IMR-90 (cell line): ENCODE measurements around the gene SNX32. TPM values are rescaled to one million over a fixed set of nuclear protein-coding genes. Genes with fewer than 3 reads are reported as not detected.

Experiments
- ATAC-seq: fragments of 200-7000 bp; cut with Tn5 transposase; 2 replicates; pipeline ENCODE4 v1.9.1; 2020; ENCODE audit warnings: low read depth, mild to moderate bottlenecking, moderate library complexity
- BruUV-seq: library from RNA; stranded (reverse); fragments of 400-500 nt; replicated peaks from 2 replicates; lab custom pipeline; 2021; lab: Mats Ljungman, UMichigan
- CTCF ChIA-PET: fragments of 300-600 bp; formaldehyde crosslinking; extraction: SDS; loops from one replicate; lab custom pipeline; 2021; ENCODE audit warnings: antibody characterized with exemption; lab: Yijun Ruan, JAX
- POLR2A ChIA-PET: fragments of 300-600 bp; sonication (Branson Sonifier 250); formaldehyde crosslinking; loops from one replicate; lab custom pipeline; 2022; ENCODE audit warnings: antibody characterized with exemption; ENCODE audit not compliant: unreplicated experiment; lab: Charles Lee
- DNase-seq: peaks from one replicate; pipeline ENCODE4 v3.0.0; 2013
- H2AFZ ChIP-seq: replicated peaks from 2 replicates; pipeline ENCODE3; 2013; ENCODE audit warnings: low read length, mild to moderate bottlenecking; ENCODE audit not compliant: poor library complexity
- H2AK5ac ChIP-seq: 2 replicates; pipeline ENCODE4 v1.6.1; 2013; ENCODE audit warnings: low read depth, low read length, inconsistent platforms
- H2AK9ac ChIP-seq: replicated peaks from 2 replicates; pipeline ENCODE3; 2013; ENCODE audit warnings: mild to moderate bottlenecking, low read depth, low read length, moderate library complexity; ENCODE audit not compliant: poor library complexity
- H2BK120ac ChIP-seq: 2 replicates; pipeline ENCODE4 v1.6.1; 2013; ENCODE audit warnings: low read depth, low read length, inconsistent platforms
- H2BK15ac ChIP-seq: 3 replicates; pipeline ENCODE4 v1.6.1; 2013; ENCODE audit warnings: low read depth, low read length, inconsistent platforms
- H2BK20ac ChIP-seq: 2 replicates; pipeline ENCODE4 v1.6.1; 2013; ENCODE audit warnings: low read depth, mild to moderate bottlenecking, inconsistent platforms, low read length, moderate library complexity
- H2BK5ac ChIP-seq: 2 replicates; pipeline ENCODE4 v1.6.1; 2013; ENCODE audit warnings: mild to moderate bottlenecking, low read depth, low read length, inconsistent platforms; ENCODE audit not compliant: poor library complexity, severe bottlenecking
- H3K14ac ChIP-seq: replicated peaks from 2 replicates; pipeline ENCODE4 v1.6.1; 2013; ENCODE audit warnings: low read depth, low read length, inconsistent platforms
- H3K18ac ChIP-seq: 2 replicates; pipeline ENCODE4 v1.6.1; 2013; ENCODE audit warnings: low read depth, low read length, control low read depth
- H3K23ac ChIP-seq: 2 replicates; pipeline ENCODE4 v1.6.1; 2013; ENCODE audit warnings: low read depth, low read length, inconsistent platforms
- H3K27ac ChIP-seq: 2 replicates; pipeline ENCODE4 v1.5.1; 2013; ENCODE audit warnings: mild to moderate bottlenecking, control low read depth, low read length; ENCODE audit not compliant: insufficient read depth
- H3K27me3 ChIP-seq: 2 replicates; pipeline ENCODE4 v1.6.1; 2013; ENCODE audit warnings: low read length; ENCODE audit not compliant: control insufficient read depth, insufficient read depth
- H3K36me3 ChIP-seq: 2 replicates; pipeline ENCODE4 v1.6.1; 2013; ENCODE audit warnings: low read length, mixed read lengths; ENCODE audit not compliant: control insufficient read depth, insufficient read depth
- H3K4ac ChIP-seq: 2 replicates; pipeline ENCODE4 v1.6.1; 2013; ENCODE audit warnings: low read depth, low read length, inconsistent platforms
- H3K4me1 ChIP-seq: 2 replicates; pipeline ENCODE4 v1.6.1; 2013; ENCODE audit warnings: low read length, mixed read lengths; ENCODE audit not compliant: control insufficient read depth, insufficient read depth
- H3K4me2 ChIP-seq: 2 replicates; pipeline ENCODE4 v1.6.1; 2013; ENCODE audit warnings: low read depth, mild to moderate bottlenecking, control low read depth, low read length, moderate library complexity
- H3K4me3 ChIP-seq: 2 replicates; pipeline ENCODE4 v1.5.1; 2013; ENCODE audit warnings: low read depth, mild to moderate bottlenecking, control low read depth, low read length, moderate library complexity; ENCODE audit not compliant: insufficient read depth
- H3K56ac ChIP-seq: 2 replicates; pipeline ENCODE4 v1.6.1; 2013; ENCODE audit warnings: low read length, inconsistent platforms; ENCODE audit not compliant: insufficient read depth; ENCODE audit errors: extremely low read depth
- H3K79me1 ChIP-seq, 2 experiments: 2 replicates each; pipeline ENCODE4 v1.6.1; 2013; ENCODE audit warnings: low read length in 2 of 2, inconsistent platforms in 1 of 2, low read depth in 1 of 2
- H3K9ac ChIP-seq: 2 replicates; pipeline ENCODE4 v1.6.1; 2013; ENCODE audit warnings: low read depth, low read length, control low read depth
- H3K9me1 ChIP-seq: 2 replicates; pipeline ENCODE4 v1.6.1; 2013; ENCODE audit warnings: low read length, inconsistent platforms; ENCODE audit not compliant: insufficient read depth
- H3K9me3 ChIP-seq: 2 replicates; pipeline ENCODE4 v1.6.1; 2013; ENCODE audit warnings: low read length; ENCODE audit not compliant: control insufficient read depth, insufficient read depth
- H4K20me1 ChIP-seq: 2 replicates; pipeline ENCODE4 v1.6.1; 2013; ENCODE audit warnings: low read length, inconsistent platforms; ENCODE audit not compliant: insufficient read depth
- H4K5ac ChIP-seq: 2 replicates; pipeline ENCODE4 v1.6.1; 2013; ENCODE audit warnings: mild to moderate bottlenecking, low read depth, low read length, control low read depth
- H4K8ac ChIP-seq, 2 experiments: 2 replicates each; pipeline ENCODE4 v1.6.1; 2013; ENCODE audit warnings: low read depth in 2 of 2, low read length in 2 of 2, control low read depth in 1 of 2, inconsistent platforms in 1 of 2
- H4K91ac ChIP-seq: 2 replicates; pipeline ENCODE4 v1.6.1; 2013; ENCODE audit warnings: low read depth, low read length, inconsistent platforms; ENCODE audit not compliant: insufficient read depth
- BHLHE40 ChIP-seq: fragments of 150-350 bp; IDR thresholded peaks from 2 replicates; pipeline ENCODE4 v1.6.1; 2016; ENCODE audit warnings: mild to moderate bottlenecking, low read depth, low read length
- CEBPB ChIP-seq: IDR thresholded peaks from 2 replicates; pipeline ENCODE4 v1.6.1; 2012; ENCODE audit warnings: low read depth, low read length, improper control_type of control experiment
- CHD1 ChIP-seq: IDR thresholded peaks from 2 replicates; pipeline ENCODE4 v1.6.1; 2012; ENCODE audit warnings: low read depth, low read length, improper control_type of control experiment
- MAFK ChIP-seq: IDR thresholded peaks from 2 replicates; pipeline ENCODE4 v1.6.1; 2012; ENCODE audit warnings: low read depth, low read length, improper control_type of control experiment
- MAZ ChIP-seq: IDR thresholded peaks from 2 replicates; pipeline ENCODE4 v1.6.1; 2012; ENCODE audit warnings: low read depth, mild to moderate bottlenecking, low read length, improper control_type of control experiment, moderate library complexity, borderline replicate concordance
- MXI1 ChIP-seq: IDR thresholded peaks from 2 replicates; pipeline ENCODE4 v1.6.1; 2012; ENCODE audit warnings: low read depth, mild to moderate bottlenecking, low read length, moderate library complexity, borderline replicate concordance
- NFE2L2 ChIP-seq: fragments of 150-350 bp; IDR thresholded peaks from 2 replicates; pipeline ENCODE4 v1.6.1; 2016; ENCODE audit warnings: low read depth, mild to moderate bottlenecking, low read length
- POLR2A ChIP-seq: IDR thresholded peaks from 2 replicates; pipeline ENCODE4 v1.6.1; 2012; ENCODE audit warnings: mild to moderate bottlenecking, low read depth, low read length
- RAD21 ChIP-seq: IDR thresholded peaks from 2 replicates; pipeline ENCODE4 v1.6.1; 2012; ENCODE audit warnings: low read length, improper control_type of control experiment
- RCOR1 ChIP-seq: IDR thresholded peaks from 2 replicates; pipeline ENCODE4 v1.6.1; 2012; ENCODE audit warnings: mild to moderate bottlenecking, low read length, improper control_type of control experiment; ENCODE audit not compliant: insufficient replicate concordance
- RFX5 ChIP-seq: IDR thresholded peaks from 2 replicates; pipeline ENCODE4 v1.8.0; 2012; ENCODE audit warnings: low read depth, mild to moderate bottlenecking, low read length, moderate library complexity
- WGBS, 2 experiments: methylation state at CpG; one replicate each; pipeline versions ENCODE4 v1.1.5 to v1.1.7; 2013; ENCODE audit warnings: missing lambda C conversion rate in 2 of 2; ENCODE audit not compliant: insufficient read length in 1 of 2; ENCODE audit errors: extremely low coverage in 2 of 2; 5-methylcytosine and 5-hydroxymethylcytosine counted together
- dilution Hi-C: fragments of 300-500 bp; cut with HindIII; formaldehyde crosslinking; loops from one replicate; pipeline ENCODE4 v1.14.3; 2018; ENCODE audit warnings: low sequenced_read_pairs; ENCODE audit not compliant: unreplicated experiment
- in situ Hi-C: fragments of 300-500 bp; cut with MboI; formaldehyde crosslinking; loops from 3 replicates; pipeline ENCODE4 v1.14.3; 2019; ENCODE audit warnings: low sequenced_read_pairs, inconsistent platforms, mixed read lengths
- intact Hi-C: fragments of 100-400 bp; cut with micrococcal nuclease; formaldehyde crosslinking; loops from 2 replicates; pipeline ENCODE4 v1.10.0; 2022
- polyA plus RNA-seq, 3 experiments: library from polyadenylated mRNA; depleted of rRNA; stranded (reverse); fragments of >200 nt; gene quantifications; 2 replicates each; pipeline ENCODE4 v1.2.3, GENCODE V29; 2012; ENCODE audit warnings: low replicate concordance in 1 of 3
- total RNA-seq: library from RNA; depleted of rRNA; stranded (reverse); fragments of >200 nt; gene quantifications from 2 replicates; pipeline ENCODE4 v1.2.3, GENCODE V29; 2012
- TF ChIP-seq, protein P1 (sequence below): fragments of 150-350 bp; IDR thresholded peaks from 2 replicates; pipeline ENCODE4 v1.6.1; 2016; ENCODE audit warnings: low read depth, mild to moderate bottlenecking, low read length, moderate library complexity, borderline replicate concordance
- TF ChIP-seq, protein P2 (sequence below): fragments of 150-350 bp; IDR thresholded peaks from 2 replicates; pipeline ENCODE4 v1.6.1; 2017; ENCODE audit warnings: mild to moderate bottlenecking, antibody characterized with exemption, low read length, low read depth
- TF ChIP-seq, protein P3 (sequence below): conservative IDR thresholded peaks from 2 replicates; pipeline ENCODE4 v1.5.1; 2012; ENCODE audit warnings: mild to moderate bottlenecking, low read depth, low read length, improper control_type of control experiment

SNX32 gene
- total and polyA plus RNA-seq, 2 of the 4 experiments (the other 2 are of a cell fraction) = 0.36 to 0.79 TPM

- ATAC-seq (no peak), DNase-seq (peak; percentile 28)
- Histone ChIP-seq H3K4ac (no peak overlapping the region), H3K9ac (no peak overlapping the region), H3K9me3 (no peaks in the 10 kb centered on the region), H2AK9ac (no peak overlapping the region), H3K27me3 (peaks cover 19% of the 10 kb centered on the region), H4K5ac (no peak overlapping the region), H2BK120ac (no peak overlapping the region), H3K56ac (no peak overlapping the region), H3K27ac (no peak overlapping the region), H3K9me1 (peaks cover 3% of the 10 kb centered on the region; the same call in 1 of the 2 replicates), H4K20me1 (no peaks in the 10 kb centered on the region), H2BK5ac (no peak overlapping the region), H3K4me2 (no peak overlapping the region), H2AK5ac (no peak overlapping the region), H3K4me1 (no peaks in the 10 kb centered on the region), H3K4me3 (no peak overlapping the region), H3K18ac (no peak overlapping the region), H3K23ac (no peak overlapping the region), H2BK20ac (no peak overlapping the region), H2AFZ (no peak overlapping the region), H4K91ac (no peak overlapping the region), H3K79me1 (no peaks in the 10 kb centered on the region; a peak in 1 of 4 replicates), H3K14ac (no peak overlapping the region), H3K36me3 (no peaks in the 10 kb centered on the region), H4K8ac (no peak overlapping the region), H2BK15ac (no peak overlapping the region)
- BruUV-seq = no TSS peak
- in situ Hi-C loops = no loop called here
- WGBS, 2 experiments = 47% methylated on average over 6 of the region's 18 CpGs; no CpG with 5 or more reads in 1 of the 2 experiments
- intact Hi-C loops = no loop called here
- dilution Hi-C loops = no loop called here
- ChIA-PET CTCF (interaction anchor here (0.6 to 1.0 kb wide), 2 partner anchors 18 to 102 kb away, joined by 3 to 5 read pairs; partner anchors contain the start of gene KAT5), POLR2A (interaction anchor here (0.6 kb wide), 1 partner anchor 102 kb away, joined by 3 read pairs; no protein-coding TSS in a partner anchor)
- no peak for TF ChIP-seq MAZ
- no peak for TF ChIP-seq RCOR1
- TF ChIP-seq, protein P1, sequence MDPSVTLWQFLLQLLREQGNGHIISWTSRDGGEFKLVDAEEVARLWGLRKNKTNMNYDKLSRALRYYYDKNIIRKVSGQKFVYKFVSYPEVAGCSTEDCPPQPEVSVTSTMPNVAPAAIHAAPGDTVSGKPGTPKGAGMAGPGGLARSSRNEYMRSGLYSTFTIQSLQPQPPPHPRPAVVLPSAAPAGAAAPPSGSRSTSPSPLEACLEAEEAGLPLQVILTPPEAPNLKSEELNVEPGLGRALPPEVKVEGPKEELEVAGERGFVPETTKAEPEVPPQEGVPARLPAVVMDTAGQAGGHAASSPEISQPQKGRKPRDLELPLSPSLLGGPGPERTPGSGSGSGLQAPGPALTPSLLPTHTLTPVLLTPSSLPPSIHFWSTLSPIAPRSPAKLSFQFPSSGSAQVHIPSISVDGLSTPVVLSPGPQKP = no peak
- TF ChIP-seq MAFK = no peak
- no peak for TF ChIP-seq CHD1
- no peak for TF ChIP-seq BHLHE40
- TF ChIP-seq RFX5 = no peak
- TF ChIP-seq POLR2A = no peak
- TF ChIP-seq, protein P2, sequence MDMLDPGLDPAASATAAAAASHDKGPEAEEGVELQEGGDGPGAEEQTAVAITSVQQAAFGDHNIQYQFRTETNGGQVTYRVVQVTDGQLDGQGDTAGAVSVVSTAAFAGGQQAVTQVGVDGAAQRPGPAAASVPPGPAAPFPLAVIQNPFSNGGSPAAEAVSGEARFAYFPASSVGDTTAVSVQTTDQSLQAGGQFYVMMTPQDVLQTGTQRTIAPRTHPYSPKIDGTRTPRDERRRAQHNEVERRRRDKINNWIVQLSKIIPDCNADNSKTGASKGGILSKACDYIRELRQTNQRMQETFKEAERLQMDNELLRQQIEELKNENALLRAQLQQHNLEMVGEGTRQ = no peak
- TF ChIP-seq CEBPB = no peak
- TF ChIP-seq RAD21 = no peak
- no peak for TF ChIP-seq MXI1
- TF ChIP-seq NFE2L2 = no peak
- TF ChIP-seq, protein P3, sequence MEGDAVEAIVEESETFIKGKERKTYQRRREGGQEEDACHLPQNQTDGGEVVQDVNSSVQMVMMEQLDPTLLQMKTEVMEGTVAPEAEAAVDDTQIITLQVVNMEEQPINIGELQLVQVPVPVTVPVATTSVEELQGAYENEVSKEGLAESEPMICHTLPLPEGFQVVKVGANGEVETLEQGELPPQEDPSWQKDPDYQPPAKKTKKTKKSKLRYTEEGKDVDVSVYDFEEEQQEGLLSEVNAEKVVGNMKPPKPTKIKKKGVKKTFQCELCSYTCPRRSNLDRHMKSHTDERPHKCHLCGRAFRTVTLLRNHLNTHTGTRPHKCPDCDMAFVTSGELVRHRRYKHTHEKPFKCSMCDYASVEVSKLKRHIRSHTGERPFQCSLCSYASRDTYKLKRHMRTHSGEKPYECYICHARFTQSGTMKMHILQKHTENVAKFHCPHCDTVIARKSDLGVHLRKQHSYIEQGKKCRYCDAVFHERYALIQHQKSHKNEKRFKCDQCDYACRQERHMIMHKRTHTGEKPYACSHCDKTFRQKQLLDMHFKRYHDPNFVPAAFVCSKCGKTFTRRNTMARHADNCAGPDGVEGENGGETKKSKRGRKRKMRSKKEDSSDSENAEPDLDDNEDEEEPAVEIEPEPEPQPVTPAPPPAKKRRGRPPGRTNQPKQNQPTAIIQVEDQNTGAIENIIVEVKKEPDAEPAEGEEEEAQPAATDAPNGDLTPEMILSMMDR = no peak
These were observed 19.4 kb upstream of the SNX32 start for GRCh38 chr11:65814131-65814985.
